DMS153 (cell line): Measurements from ENCODE around the gene TP73.
"Not testable (repeated sequence)": the region's sequence is repeated elsewhere in the genome, so short reads cannot be mapped to it uniquely, and the experiment has no call there.

Experiments used
- DNase-seq: peaks from one replicate; lab custom pipeline; 2025; lab: John Stamatoyannopoulos, UW

TP73 gene

DNA sequence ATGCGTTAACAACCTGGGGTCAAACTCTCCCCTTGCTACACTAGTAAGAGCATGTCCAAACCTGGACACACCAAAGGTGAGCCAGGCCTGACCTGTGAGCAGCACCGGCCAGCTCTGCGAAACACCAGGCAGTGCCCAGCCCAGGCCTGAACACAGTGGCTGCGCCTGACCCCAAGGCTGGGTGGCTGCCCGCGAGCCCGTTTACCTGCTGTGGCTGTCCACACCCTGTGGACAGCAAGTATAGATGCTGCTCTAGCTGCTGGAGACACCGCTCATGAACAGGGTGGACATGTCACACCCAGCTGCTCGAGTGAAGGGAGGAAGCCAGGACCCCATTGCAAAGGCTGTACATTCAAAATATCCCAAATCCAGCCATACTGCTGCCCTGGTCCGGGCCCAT, 92.3 kb downstream of the TP73 start:
- DNase-seq = no peak

DNA sequence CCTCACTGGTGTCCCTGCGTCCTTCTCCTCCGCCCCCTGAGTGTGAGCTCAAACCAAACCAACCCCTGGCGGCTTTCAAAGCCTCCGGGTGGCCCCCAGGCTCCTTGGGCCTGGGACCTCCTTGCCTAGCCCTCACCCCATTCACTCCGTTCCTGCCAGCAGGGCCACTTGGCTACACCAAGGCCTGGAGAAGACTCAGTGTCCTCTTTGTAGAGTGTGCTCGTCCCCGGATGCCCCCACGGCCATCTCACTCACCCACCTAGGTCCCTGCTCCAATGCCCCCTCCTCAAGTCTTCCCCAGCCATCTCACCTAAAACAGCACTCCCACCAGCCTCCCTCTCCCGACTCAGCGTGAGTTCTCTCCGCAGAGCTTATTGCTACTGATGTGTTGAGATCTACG, 92.8 kb downstream of the TP73 start:
- no peak for DNase-seq

DNA sequence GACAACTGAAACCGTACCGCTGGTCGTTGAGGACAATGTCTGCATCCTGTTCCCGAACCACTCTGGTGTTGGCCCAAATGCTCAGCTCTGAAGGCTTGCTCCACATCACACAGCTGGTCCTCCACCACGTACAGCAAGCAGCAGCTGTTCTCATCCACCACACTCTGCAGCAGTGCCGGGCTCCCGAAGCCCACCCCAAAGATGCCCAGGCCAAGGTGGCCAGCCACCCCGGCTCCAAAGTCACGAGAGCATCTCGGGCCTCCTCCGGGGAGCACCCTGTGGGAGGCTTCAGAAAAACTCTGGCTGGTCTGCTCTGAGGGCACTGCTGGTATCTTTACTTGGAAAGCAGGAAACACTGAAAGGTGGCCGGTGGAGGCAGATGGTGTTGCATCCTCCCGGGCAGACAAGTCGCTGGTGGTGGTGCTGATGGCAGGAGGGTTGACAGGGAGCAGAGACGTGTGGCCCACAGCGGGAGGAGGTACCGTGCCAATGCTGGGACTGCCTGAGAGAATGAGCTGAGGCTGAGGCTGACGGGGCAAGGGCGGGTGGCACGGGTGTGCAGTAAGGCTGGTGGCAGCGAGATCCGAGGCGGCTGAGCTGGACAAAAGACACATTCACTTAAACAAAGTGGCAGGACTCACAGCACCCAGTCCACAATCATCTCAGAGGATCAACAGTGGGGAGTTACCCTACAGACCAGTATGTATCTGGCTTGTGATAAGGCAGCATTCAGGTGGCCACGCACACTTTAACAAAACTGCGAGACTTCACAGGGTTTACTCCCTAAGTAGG, 93.5 kb downstream of the TP73 start:
- no peak for DNase-seq

DNA sequence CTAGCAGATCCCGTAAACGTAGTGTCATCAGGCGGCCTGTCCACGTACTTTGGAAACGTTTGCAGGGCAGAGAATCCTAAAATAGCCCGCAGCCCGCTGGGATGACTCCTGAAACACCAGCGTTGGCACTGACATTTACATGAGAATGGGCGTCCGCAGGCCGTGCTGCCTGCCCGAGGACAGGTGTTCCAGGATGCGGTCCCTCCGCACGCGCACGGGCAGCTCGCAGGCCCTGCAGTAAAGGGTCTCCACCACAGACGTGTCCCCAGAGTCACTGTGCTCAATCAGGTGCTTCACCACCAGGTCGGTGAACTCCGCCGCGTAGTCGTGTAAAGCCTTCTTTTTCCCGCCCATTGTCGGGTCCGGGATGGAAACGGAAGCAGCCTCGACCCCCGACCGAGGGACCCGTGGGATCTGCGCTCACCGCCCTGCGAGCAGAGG, 94.1 kb downstream of the TP73 start:
- DNase-seq = no peak

DNA sequence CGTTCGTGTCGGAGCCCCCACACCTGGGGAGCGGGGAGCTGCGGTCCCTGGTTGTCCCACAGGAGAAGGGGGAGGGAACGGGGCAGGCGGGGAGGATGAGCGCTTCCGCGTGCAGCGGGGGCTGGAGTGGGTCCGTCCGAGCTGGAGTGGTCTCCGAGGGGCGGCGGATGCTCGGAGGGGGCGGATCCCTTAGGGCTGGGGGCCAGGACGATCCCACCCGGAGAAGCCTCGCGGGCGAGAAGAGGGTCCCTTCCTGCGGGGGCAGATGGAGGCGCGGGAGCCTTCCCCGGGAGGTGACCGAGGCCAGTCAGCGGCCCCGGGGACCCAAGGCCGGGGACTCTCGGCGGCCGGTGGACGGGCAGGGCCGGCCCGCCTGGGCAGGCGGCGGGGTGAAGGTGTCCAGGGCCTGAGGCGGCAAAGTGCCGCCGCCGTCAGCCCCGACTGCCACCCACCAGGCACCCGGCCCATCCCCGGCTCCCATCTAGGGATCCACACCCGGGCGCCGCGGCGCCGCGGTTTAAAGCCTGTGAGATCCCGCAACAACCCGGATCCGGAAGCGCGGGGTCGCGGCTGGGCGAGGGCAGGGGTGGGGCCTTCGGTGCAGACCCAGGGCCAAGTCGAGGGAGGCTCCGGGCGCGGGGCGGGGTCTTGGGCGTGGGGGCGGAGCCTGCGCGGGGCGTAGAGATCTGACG, 94.7 kb downstream of the TP73 start:
- DNase-seq = peak; percentile 80

DNA sequence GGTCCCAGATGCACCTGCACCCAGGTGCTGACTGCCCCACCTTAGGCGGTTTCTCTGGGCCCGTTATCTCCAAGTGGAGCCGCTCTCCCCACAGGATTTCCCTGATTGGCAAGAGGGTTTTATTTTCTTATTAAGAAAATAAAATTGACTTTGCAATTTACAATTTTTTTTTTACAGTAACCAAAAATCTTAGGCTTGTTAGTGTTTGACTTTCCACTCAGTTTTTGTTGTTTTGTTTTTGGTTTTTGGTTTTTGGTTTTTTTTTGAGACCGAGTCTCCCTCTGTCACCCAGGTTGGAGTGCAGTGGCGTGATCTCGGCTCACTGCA, 95.2 kb downstream of the TP73 start:
- no peak for DNase-seq

DNA sequence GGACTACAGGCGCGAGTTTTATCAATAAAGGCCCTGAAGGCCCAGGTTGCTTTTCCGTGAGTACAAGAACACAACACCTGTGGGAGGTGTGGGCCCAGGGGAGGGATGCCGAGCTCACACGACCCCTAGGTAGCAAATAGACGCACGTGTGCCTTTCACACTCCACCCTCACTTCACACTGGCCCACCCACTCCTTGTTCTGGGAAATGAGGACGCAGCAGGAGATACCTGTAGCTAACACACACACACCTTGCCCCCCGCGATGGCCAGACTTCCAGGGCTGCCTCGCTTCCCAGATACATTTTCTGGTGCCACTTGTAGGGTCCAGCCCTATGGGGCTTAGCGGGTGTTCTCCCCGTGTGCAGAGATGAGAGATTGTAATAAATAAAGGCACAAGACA, 95.6 kb downstream of the TP73 start:
- no peak for DNase-seq

DNA sequence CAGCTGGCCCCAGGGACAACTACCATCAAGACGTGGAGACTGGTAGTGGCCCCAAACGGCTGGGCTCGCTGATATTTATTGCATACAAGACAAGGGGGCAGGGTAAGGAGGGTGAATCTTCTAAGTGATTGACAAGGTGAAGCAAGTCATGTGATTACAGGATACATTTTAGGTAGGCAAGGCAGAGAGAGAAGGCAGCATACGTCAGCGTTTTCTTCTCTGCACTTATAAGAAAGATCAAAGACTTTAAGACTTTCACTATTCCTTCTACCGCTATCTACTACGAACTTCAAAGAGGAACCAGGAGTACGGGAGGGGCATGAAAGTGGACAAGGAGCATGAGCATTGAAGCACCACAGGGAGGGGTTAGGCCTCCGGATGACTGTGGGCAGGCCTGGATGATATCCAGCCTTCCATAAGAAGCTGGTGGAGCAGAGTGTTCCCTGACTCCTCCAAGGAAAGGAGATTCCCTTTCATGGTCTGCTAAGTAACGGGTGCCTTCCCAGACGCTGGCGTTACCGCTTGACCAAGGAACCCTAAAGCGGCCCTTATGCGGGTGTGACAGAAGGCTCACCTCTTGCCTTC, 96.1 kb downstream of the TP73 start:
- not testable (repeated sequence) for DNase-seq

DNA sequence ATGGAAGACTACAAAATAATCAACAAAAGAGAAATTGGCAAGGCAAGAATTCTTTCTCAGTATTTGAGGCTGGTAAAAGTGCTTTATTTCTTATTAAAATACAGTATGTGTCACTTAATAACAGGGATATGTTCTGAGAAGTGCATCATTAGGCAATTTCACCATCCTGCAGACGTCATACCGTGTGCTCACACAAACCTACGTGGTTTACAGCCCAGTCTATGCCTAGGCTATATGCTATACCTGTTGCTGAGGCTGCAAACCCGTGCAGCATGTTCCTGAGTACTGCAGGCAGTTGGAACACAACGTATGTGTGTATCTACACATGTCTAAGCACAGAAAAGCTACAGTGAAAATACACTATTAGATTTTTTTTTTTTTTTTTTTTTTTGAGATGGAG, 97.2 kb downstream of the TP73 start:
- DNase-seq = no peak

DNA sequence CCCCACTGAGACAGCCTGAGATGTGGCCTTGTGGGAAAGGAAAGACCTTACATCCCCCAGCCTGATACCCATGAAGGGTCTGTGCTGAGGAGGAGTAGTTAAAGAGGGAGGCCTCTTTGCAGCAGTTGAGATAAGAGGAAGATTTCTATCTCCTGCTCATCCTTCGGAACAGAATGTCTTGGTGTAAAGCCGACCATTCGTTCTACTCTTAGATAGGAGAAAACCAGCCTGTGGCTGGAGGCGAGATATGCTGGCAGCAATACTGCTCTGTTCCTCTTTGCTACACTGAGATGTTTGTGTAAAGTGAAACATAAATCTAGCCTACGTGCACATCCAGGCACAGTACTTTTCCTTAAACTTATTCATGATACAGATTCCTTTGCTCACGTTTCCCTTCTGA, 98.4 kb downstream of the TP73 start:
- no peak for DNase-seq

DNA sequence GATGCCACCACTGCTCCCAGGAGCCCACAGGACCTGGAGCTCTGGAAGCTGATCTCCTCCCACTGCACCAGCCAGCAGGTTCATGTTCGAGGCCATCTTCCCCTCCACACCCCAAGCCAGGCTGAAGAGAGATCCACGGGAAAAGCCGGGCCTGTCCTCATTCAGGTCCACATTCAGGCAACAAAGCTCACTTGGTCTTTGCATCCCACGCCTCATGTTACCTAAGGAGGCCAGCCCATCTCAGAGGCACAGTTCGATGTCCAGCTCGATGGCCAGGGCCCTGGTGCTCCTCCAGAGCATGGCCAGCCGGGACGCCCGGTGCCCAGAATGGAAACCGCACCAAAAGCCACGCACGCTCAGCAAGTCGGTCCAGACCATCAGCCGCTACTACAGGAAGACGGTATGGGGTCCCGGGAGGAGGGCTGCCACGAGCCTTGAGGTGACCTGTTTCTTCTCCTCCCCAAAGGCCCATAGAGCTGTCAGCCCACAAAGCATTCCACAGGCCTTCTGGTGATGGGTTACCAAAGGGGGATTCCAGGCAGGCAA, 100.2 kb downstream of the TP73 start, which contains the start of gene CCDC27:
Gene CCDC27 (plus strand): TSS at position 51 of the 546 bp plus-strand sequence. CDS start 32 bp downstream, at position 83.
- DNase-seq = no peak

DNA sequence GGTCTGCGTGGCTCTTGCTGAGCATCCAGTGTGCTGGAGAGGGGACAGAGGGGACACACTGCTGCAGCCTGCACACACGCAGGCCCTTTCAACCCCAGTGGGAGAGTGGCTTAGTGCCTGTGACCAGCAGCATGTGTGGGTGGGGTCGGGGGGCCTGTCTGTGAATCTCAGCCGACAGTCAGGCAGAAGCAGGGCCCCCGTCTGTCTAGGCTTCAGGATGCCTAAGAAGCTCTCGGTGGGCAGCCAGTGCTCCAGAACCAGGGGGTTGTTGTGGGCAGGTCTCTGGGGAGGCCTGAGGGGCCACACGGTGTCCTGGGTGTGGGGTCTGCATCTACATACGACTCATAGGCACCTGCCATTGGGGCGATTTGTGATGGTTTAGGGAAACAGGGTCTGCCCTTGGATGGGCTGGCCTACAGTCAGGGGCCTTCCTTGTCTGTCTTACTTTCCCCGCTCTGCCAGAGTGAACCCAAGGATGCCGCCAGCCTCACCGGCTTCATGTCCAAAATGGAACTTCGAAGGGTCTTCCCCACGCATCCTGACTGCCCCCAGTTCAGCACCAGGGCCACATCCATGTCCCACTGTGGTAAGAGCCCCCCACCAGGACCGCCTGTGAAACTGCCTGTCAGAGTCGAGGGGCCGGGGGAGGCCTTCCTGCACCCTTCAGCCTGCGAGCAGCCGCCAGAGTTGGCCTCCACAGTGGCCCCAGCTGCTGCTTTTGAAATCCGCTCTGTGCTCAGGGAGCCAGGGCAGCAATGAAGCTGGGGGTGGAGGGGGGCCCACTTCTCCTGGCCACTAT, 101.5 kb downstream of the TP73 start:
- DNase-seq = no peak

DNA sequence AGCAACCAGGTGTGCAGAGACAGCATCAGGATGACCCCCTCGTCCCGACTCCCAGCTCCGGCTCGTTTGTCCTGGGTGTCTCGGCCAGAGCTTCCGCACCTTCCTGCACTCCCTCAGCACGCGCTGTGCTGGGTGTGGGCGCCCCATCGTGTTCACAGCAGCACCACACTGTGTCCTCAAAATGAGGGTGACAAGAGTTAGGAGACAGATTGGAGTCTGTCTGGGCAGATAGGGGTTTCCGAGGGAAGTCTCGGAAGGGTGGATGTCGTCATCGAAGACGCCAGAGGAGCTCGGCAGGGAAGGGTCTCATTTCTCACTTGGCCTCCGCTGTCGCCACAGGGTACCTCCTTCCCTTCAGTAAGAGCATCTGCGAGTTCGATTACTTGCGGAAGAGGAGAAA, 104.1 kb downstream of the TP73 start:
- no peak for DNase-seq

DNA sequence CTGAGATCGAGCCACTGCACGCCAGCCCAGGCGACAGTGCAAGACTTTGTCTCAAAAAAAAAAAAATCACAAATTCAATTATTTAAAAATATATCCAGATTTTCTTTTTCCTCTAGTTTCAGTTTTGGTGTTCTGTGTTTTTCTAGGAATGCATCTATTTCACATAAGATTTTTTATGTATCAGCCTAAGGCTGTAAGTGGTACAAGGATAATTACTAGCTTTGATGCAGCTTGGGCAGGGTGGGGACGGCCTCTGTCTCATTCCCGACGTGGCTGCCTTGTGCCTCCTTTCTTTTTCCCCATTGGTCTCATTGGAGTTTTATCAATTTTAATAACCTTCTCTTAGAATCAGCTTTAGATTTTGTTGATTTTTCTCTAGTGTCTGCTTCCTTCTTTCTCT, 106.8 kb downstream of the TP73 start:
- no peak for DNase-seq

DNA sequence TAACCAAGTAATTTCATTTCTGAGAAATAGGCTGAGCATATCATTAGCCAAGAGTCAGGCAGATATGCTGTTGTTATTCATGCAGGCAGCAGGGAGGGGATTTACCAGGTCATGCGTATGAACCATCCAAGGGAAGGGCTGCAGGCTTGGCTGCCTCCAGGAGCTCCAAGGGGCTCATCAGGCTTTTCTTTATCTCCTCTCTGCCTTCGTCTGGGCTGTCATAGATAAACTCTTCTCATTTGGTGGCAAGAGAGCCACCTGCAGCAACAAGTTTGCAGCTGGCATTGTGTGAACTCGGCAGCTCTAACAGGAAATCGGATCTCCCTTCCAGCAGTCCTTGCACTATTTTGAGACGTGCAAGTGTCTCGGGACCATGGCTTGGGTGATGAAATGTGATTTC, 107.5 kb downstream of the TP73 start:
- no peak for DNase-seq

DNA sequence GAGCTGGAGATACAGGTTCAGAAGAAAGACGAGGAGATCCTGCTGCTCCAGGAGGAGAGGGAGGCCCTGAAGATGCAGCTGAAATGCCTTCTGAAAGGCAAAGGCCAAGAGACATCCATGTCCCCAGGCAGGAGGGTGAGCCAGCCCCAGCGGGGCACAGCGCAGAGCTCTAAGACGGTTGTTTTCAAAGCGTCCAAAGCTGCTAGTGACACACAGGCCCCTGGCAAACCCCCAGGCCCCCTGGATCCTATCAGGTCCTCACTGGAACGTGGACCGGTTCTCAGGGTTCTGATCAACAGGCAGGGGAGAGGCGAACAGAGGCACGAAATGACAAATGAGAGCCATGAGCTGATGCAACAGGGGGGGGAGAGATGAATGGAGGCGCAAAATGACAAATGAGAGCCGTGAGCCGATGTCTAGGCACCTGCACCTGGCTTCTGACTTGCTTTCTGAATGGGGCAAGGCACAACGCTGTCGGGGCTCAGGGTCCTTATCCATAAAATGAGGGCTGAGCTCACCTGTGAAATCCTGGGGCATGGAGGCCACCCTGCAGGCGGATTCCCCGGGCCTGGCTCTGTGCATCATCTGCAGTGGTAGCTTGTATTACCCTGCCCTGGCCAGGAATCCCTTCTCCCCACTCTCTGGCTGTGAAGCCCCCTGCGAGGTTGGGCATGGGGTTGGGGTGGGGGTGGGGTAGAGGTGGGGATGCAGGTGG, 109.1 kb downstream of the TP73 start:
- DNase-seq = no peak

DNA sequence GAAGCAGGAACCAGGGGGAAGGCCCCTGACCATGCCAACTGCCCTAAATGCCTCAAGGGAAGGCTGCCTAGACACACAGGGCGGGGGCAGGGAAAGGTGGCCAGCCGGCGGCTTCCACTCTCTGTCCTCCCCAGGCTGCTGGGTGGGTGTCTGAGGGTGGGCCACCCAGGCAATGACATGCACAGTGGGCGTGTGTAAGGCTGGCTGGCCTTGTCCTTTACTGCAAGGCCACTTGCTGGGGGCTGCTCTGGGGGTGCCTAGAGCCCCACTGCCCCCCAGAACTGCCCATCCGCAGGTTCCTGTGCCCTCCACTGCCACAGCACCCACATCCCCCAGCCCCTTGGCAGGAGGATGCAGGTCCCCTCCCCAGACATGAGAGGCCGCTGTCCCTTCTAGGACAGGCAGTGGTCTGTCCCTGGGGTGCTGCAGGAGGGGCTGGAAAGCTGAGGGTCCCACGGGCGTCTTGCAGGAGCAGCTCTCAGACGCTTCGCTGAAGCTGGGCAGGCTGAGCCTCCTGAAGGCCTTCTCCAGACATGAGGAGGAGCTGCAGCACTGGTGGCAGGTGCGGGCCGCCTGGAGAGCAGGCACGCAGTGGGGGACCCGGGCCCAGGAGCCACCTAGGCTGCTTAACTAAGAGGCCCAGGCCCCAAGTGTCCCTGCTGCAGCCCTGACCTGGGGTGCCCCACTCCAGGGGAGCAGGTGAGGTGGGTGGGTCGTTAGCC, 110.0 kb downstream of the TP73 start:
- DNase-seq = no peak

DNA sequence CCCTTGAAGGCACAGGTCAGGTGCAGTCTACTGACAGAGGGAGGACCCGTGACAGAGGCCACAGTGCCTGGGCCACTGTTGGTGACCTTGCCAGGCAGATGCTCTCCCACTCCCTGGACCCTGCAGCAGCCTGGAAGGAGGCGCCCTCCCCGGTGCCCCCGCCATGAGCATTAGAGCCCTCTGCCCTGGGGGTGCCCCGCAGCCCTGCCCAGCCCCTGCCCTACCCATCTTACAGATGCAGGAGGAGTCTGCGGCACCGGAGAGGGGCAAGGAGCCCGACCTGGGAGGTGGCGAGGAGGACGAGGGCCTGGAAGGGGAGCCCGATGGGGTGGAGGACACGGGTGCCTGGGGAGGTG, 110.5 kb downstream of the TP73 start:
- DNase-seq = no peak

DNA sequence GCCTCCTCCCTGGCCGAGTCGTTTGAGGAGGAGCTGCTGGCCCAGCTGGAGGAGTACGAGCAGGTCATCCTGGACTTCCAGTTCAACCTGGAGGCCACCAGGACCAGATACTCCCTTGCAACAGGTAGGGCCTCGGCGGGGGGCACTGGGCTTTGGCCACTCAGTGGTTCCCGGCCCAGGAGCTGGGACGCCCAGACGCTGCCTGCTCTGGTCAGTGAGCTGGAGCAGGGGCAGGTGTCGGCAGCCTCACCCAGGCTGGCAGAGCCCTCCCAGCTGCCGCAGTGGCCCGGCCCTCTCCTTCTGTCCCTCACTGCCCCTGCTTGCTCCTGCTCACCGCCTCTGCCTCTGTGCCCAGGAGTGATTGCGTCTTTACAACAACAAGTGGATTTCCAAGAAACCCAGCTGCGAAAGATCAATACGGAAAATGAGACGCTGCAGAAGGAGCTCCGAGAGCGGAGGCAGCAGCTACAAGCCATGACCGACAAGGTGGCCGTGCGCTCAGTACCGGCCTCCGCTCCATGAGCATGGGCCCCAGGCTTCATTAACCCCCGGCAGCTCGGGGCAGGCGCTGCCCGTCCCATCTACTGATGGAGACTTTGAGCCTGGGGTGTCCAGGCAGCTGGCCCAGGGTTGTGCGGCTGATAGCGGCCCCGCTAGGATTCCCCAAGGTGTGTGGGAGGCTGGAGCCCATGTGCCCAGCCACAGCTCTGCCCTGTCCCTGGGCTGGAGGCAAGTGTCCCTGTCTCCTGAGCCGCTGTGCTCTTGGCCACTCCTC, 111.2 kb downstream of the TP73 start:
- no peak for DNase-seq

DNA sequence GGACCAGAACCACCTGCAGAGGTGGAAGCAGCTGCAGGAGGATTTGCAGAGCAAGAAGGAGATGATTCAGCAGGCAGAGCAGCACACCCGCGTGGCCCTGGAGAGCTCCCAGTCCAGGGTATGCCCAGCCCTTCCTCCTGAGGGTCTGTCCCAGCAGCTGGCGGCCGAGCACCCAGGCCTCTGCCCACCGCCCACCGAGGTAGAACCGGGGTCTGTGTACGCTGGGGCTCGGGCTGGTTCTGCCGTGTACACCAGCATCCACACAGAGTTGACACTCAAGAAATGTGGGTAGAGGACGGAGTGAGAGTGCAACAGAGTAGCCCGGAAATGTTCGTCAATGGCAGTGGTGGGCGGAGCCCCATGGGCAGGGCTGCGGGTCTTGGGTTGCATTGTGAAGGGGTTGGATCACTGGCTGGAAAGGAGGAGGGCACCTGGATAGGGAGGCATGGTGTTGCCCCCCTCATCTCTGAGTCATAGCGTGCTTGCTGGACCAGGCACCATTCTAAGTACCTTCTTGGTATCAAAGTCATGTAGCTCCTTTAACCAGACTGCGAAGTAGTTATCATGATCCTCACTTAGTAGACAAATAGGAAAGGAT, 115.1 kb downstream of the TP73 start:
- DNase-seq = no peak
